Neutrophil (primary cell): ENCODE measurements around the gene STH.
"Not testable (repeated sequence)": the region's sequence is repeated elsewhere in the genome, so short reads cannot be mapped to it uniquely, and the experiment has no call there.

Source experiments
- H3K27ac ChIP-seq: fragments of 200-600 bp; sonication (generic); 2 replicates; pipeline ENCODE4 v1.5.1; 2016; ENCODE audit warnings: mild to moderate bottlenecking, moderate library complexity
- H3K27me3 ChIP-seq: fragments of 200-600 bp; sonication (generic); 2 replicates; pipeline ENCODE4 v1.6.0; 2016; ENCODE audit warnings: mild to moderate bottlenecking
- H3K36me3 ChIP-seq: fragments of 200-600 bp; sonication (generic); 2 replicates; pipeline ENCODE4 v1.5.1; 2017
- H3K4me1 ChIP-seq, 2 experiments: fragments of 200-600 bp in 1 of 2; sonication (generic) in 1 of 2; 1 replicate in 1 of 2; 2 replicates in 1 of 2; pipeline versions ENCODE4 v1.5.1 to v1.6.1; 2013 to 2016; ENCODE audit warnings: low read depth in 1 of 2, low read length in 1 of 2, mild to moderate bottlenecking in 1 of 2, moderate library complexity in 1 of 2; ENCODE audit not compliant: control insufficient read depth in 1 of 2, insufficient read depth in 1 of 2
- H3K4me3 ChIP-seq, 2 experiments: fragments of 200-600 bp in 1 of 2; sonication (generic) in 1 of 2; 1 replicate in 1 of 2; 2 replicates in 1 of 2; pipeline ENCODE4 v1.5.1; 2013 to 2016; ENCODE audit warnings: low read depth in 1 of 2, low read length in 1 of 2, mild to moderate bottlenecking in 1 of 2, moderate library complexity in 1 of 2
- H3K9me3 ChIP-seq: fragments of 200-600 bp; sonication (generic); 2 replicates; pipeline ENCODE4 v1.5.1; 2016
- CTCF ChIP-seq: fragments of 200-600 bp; sonication (generic); IDR thresholded peaks from 2 replicates; pipeline ENCODE4 v1.5.1; 2016; ENCODE audit warnings: antibody characterized with exemption

Gene STH

GRCh38 chr17:46012506-46013079 lies 13.5 kb downstream of the STH start:
- Histone ChIP-seq H3K27me3 (no peaks in the 10 kb centered on the region), H3K9me3 (no peaks in the 10 kb centered on the region), H3K4me3 (no peak overlapping the region), H3K36me3 (no peaks in the 10 kb centered on the region), H3K4me1 (no peaks in the 10 kb centered on the region), H3K27ac (no peak overlapping the region)
- no peak for TF ChIP-seq CTCF

GRCh38 chr17:46013127-46013501 lies 14.1 kb downstream of the STH start:
- no peaks in the 10 kb centered on the region for H3K36me3 ChIP-seq
- H3K4me3 ChIP-seq = no peak overlapping the region
- no peaks in the 10 kb centered on the region for H3K4me1 ChIP-seq
- H3K27ac ChIP-seq = no peak overlapping the region
- H3K27me3 ChIP-seq = no peaks in the 10 kb centered on the region
- TF ChIP-seq CTCF = no peak
- H3K9me3 ChIP-seq = no peaks in the 10 kb centered on the region

GRCh38 chr17:46013502-46014165 lies 14.6 kb downstream of the STH start:
- H3K27me3 ChIP-seq = no peaks in the 10 kb centered on the region
- no peaks in the 10 kb centered on the region for H3K9me3 ChIP-seq
- H3K27ac ChIP-seq = no peak overlapping the region
- TF ChIP-seq CTCF = no peak
- H3K36me3 ChIP-seq = no peaks in the 10 kb centered on the region
- H3K4me3 ChIP-seq = no peak overlapping the region
- H3K4me1 ChIP-seq = no peaks in the 10 kb centered on the region

- not testable (repeated sequence) for H3K36me3 ChIP-seq, H3K4me1 ChIP-seq, H3K27ac ChIP-seq
Measured at GRCh38 chr17:46019408-46019925, 20.4 kb downstream of the STH start.

GRCh38 chr17:46020023-46020761 lies 21.1 kb downstream of the STH start:
- H3K36me3 ChIP-seq = no peaks in the 10 kb centered on the region
- H3K4me3 ChIP-seq = no peak overlapping the region
- H3K9me3 ChIP-seq = no peaks in the 10 kb centered on the region
- no peak overlapping the region for H3K27ac ChIP-seq
- no peak for TF ChIP-seq CTCF
- peaks cover 0 to under 1% of the 10 kb centered on the region in 2 experiments for H3K4me1 ChIP-seq
- H3K27me3 ChIP-seq = no peaks in the 10 kb centered on the region

More at GRCh38 chr17:46019408-46019925, 20.4 kb downstream of the STH start:
- not testable (repeated sequence) for H3K27me3 ChIP-seq, H3K9me3 ChIP-seq, H3K4me3 ChIP-seq

GRCh38 chr17:46020998-46021397 lies 21.9 kb downstream of the STH start:
- no peak for TF ChIP-seq CTCF
- Histone ChIP-seq H3K27ac (no peak overlapping the region), H3K27me3 (no peaks in the 10 kb centered on the region), H3K4me1 (peaks cover 4 to 8% of the 10 kb centered on the region in 2 experiments), H3K9me3 (no peaks in the 10 kb centered on the region), H3K36me3 (no peaks in the 10 kb centered on the region), H3K4me3 (no peak overlapping the region)

GRCh38 chr17:46023366-46023765 lies 24.3 kb downstream of the STH start:
- H3K27me3 ChIP-seq, H3K36me3 ChIP-seq, H3K9me3 ChIP-seq, H3K4me3 ChIP-seq, H3K27ac ChIP-seq: not testable (repeated sequence)
- H3K4me1 ChIP-seq = peaks cover 22 to 26% of the 10 kb centered on the region in 2 experiments
